HG02763 (cell line): Measurements from ENCODE around the gene DZIP1.

Experiments
- ATAC-seq: cut with Tn5 transposase; IDR thresholded peaks from one replicate; pipeline ENCODE4 v1.9.1; 2021; ENCODE audit warnings: mild to moderate bottlenecking, moderate library complexity; ENCODE audit not compliant: unreplicated experiment

Gene DZIP1

GRCh38 chr13:95552539-95553441, 91.7 kb downstream of the DZIP1 start, which contains the start of gene CLDN10:
Gene CLDN10, plus strand, starts transcription at chr13:95552720. Its CDS starts 34 bp downstream, at chr13:95552754.
- no peak for ATAC-seq

- ATAC-seq = no peak
These were observed 92.3 kb downstream of the DZIP1 start for GRCh38 chr13:95552208-95552538.

- ATAC-seq = no peak
These were observed 96.9 kb downstream of the DZIP1 start for GRCh38 chr13:95547531-95548167.

- no peak for ATAC-seq
These were observed 97.6 kb downstream of the DZIP1 start for GRCh38 chr13:95546919-95547318.

- no peak for ATAC-seq
These were observed 100.2 kb downstream of the DZIP1 start for GRCh38 chr13:95544293-95544692.

- ATAC-seq = no peak
These were observed 102.5 kb downstream of the DZIP1 start for GRCh38 chr13:95541911-95542474.

- no peak for ATAC-seq
These were observed 103.2 kb downstream of the DZIP1 start for GRCh38 chr13:95541308-95541707.

- ATAC-seq = no peak
These were observed 103.6 kb downstream of the DZIP1 start for GRCh38 chr13:95540888-95541287.

GRCh38 chr13:95536632-95537241, 107.8 kb downstream of the DZIP1 start:
- no peak for ATAC-seq

GRCh38 chr13:95535243-95535642, 109.3 kb downstream of the DZIP1 start:
- ATAC-seq = no peak

- ATAC-seq = no peak
These were observed 110.9 kb downstream of the DZIP1 start for GRCh38 chr13:95533545-95534160.

GRCh38 chr13:95530178-95530577, 114.3 kb downstream of the DZIP1 start:
- ATAC-seq = no peak
